ENCODE data around the gene DIP2C.
"Not testable (repeated sequence)": the region's sequence is repeated elsewhere in the genome, so short reads cannot be mapped to it uniquely, and the experiment has no call there.

The DIP2C gene

DNA sequence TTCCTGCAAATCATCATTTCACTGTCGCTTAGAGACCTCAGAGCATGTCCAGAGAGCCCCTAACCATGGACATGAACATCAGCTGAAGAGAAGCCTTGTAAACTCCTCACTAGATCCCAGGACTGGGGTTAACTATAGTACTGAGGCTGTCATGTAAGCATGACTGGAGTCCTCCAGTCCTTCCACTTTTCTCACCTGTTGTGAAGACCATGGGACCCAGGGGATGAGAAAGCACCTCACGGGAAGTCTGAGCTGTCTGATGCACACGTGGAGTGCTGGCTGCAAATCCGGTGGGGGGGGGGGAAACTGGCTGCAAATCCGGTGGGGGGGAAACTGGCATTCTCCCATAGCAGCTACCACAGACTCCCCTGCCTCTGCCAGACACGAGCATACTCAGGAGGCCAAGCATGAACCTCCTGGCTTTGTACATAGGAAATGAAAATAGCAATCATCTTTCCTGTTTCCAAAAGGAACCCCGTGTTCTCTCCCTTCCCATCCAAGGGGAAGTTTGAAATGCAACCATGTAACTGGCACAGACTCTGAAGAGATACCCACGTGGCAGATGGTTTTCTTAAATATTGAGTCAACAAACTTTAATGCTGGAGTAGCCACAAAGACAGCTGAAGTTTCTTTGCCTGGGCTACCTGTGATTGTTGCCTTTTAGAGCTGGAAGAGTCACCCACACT lies 292.8 kb downstream of the DIP2C start:
- no peak for DNase-seq

DNA sequence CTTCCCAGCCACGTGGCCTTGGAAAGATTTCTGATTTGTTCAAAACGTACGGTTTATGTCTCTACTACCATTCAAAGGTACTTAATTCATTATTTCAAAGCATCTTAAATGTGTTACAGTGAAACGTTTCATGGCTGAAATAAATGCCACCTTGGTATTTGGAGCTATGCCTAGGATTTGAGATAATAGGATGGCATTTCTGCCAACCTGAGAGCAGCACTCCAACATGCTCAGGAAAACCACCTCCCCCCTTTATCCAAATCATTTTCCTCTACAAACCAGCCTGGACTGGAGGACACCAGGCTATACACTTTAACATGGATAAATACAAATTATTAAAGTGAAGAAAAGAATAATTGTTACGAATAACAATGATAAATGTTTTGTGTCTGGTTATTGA lies 293.4 kb downstream of the DIP2C start:
- DNase-seq = no peak

DNA sequence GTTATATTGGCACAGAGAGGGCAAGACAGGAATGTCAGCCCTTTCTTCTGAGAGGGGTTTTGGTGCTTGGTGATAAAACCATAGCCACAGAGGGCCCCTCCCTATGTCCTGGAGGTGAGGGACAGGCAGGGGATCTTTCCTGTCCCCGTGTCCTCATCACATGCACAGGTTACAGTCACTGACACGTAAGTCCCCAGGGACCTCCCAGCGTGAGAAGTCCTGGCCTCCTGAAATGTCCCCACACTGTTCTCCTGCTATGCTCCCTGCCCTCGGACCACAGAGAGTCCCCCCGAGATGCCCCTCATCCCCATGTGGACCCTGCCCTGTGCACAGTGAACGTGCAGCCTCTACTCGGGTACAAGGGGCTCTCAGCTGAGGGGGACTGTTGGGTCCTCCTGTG lies 293.8 kb downstream of the DIP2C start:
- no peak for DNase-seq

DNA sequence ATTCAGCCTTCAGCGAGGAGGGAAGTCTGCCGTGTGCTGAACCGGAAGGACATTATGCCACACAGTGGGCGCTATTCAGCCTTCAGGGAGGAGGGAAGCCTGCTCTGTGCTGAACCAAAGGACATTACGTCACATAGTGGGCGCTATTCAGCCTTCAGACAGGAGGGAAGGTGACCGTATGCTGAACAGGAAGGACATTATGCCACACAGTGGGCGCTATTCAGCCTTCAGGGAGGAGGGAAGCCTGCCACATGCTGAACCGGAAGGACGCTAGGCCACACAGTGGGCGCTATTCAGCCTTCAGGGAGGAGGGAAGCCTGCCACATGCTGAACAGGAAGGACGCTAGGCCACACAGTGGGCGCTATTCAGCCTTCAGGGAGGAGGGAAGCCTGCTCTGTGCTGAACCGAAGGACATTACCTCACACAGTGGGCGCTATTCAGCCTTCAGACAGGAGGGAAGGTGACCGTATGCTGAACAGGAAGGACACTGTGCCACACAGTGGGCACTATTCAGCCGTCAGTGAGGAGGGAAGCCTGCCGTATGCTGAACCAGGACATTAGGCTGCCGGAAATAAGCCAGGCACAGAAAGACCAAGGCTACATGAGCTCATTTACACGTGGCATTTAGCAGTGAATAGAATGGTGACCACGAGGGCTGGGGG lies 294.9 kb downstream of the DIP2C start:
- DNase-seq = not testable (repeated sequence)

DNA sequence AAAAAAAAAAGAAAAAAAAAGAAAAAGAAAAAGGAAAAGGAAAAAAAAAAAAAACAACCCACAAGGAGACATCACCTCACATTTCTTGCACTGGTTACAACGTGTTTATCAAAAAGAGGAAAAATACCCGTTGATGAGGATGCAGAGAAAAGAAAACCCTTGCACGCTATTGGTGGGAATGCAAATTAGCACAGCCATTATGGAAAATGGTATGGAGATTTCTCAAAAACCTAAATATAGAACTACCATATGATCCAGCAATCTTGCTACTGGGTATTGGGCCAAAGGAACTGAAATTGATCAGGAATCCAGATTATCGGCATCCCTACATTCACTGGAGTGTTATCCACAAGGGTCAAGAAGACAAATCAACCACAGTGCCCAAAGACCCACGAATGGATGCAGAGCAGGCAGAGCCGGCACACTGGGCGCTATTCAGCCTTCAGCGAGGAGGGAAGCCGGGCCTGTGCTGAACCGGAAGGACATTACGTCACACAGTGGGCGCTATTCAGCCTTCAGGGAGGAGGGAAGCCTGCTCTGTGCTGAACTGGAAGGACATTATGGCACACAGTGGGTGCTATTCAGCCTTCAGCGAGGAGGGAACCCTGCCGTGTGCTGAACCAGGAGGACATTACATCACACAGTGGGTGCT lies 295.6 kb downstream of the DIP2C start:
- DNase-seq = no peak

DNA sequence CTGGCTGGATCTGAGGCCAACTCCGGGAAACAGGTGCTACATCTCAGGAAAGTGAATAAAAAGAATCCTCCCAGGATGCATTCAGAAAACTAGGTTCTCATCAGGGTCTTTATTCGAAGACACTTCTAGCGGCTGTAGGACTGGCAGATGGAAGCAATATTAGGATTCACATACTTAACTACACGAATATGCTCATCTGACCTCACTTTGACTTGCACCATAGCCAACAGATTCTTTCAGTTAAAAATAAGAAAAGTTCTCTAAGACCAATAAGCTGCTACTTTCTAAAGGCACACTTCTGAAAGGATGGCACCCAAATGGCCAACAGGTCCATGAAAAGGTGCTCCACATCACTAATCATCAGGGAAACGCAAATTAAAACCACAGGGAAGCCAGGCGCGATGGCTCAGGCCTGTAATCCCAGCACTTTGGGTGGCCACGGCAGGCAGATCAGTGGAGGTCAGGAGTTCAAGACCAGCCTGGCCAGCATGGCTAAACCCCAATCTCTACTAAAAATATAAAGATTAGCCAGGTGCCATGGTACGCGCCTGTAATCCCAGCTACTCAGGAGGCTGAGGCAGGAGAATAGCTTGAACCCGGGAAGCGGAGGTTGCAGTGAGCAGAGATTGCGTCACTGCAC lies 296.2 kb downstream of the DIP2C start:
- no peak for DNase-seq

DNA sequence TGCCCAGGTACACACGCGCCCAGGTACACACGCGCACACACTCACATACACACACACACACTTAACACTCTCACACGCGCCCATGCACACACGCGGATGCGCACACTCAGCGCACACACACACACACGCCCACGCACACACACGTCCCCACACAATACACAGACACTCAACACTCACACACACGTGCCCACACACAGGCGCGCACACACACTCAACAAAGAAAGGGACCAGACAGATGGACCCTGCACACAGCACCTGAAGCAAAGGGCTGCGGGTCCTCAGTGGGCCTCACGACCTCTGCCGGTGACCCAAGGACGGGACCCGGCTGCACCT lies 296.8 kb downstream of the DIP2C start:
- DNase-seq = no peak

DNA sequence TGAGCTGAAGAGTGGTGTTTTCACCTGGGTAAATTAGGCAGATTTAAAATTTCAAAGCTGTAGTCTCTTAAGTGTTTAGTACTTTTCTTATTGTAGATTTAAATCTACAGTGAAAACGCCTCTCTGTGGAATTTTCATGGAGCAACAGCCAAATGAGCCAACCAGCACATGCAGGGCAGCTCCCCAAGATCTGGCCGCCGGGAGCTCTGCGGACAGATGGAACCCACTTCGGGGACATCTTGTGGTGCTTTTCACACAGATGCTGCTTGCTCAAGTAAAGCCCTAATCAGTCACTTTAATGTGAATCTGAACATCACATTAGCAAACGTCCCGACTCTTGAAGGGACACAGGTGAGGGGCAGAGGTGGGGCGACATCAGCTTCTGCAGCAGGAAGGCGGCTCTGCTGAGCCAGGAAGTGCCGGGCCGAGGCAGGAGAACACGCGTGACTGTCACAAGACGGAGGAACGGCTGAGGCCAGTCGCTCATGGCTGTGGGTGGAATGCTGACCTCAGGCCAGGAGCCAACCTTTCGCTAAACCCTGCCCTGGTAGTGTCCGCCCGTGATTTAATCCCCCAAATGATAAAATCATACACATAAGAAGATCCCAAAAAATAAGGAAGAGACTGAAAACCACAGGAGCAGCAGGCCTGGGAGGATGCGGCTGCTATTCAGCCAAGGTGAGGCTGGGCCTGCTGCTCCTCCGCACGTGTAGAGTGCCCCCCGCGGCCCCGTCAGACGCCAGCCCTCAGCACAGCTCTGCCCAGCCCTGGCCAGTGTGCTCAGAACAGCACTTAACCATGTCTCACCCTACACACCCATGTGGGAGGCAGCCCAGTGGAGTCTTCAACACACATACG lies 297.4 kb downstream of the DIP2C start:
- peak in 1 of 2 experiments; percentile 42 for DNase-seq

DNA sequence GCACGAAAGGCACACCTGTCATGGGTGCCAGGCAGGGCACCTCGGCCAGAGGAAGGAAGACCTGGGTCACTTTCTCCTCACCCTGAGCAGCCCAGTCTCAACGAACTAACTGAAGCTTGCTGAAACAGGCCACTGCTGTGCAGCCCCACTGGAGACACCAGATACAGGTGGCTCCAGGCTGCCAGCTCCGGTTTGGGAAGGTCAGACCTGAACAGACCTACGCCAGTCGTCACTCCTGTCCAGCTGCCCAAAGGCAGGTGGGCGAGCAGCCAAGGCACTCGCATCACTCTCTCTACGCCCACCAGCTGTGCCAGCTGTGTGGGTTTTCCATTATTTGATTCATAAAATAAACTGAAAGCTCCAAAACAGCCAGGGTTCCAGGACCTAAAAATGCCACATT lies 298.2 kb downstream of the DIP2C start:
- DNase-seq = peak in 1 of 2 experiments; percentile 14

DNA sequence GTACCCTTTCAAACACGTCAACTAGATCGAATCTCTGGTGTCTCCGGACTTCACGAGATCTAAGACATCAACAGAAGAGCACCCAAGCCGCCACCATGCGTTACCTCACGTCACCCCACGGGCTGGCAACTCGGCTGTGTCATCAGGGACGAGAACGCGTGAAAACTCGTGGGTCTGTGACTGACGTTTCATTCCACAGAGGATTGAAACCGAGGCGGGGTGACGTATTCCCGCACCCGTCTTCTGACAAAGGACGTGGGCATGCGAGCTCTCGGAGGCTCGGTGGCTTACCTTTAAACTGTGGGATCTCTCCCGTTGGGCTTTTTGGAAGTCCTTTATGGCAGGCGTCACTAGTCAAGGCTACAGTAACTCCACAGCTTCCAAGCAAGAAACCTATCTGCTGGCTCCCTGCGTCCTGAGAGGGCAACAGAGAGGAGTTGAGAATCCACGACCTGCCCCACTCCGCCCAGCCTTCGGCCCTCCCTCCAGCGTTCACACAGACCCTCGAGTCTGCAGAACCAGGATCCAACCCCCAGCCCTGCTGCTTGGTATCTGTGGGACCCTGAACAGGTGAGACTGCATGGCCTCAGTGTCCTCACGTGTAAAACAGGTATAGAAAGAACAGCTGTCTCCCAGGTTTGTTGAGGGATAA lies 298.9 kb downstream of the DIP2C start:
- no peak for DNase-seq

DNA sequence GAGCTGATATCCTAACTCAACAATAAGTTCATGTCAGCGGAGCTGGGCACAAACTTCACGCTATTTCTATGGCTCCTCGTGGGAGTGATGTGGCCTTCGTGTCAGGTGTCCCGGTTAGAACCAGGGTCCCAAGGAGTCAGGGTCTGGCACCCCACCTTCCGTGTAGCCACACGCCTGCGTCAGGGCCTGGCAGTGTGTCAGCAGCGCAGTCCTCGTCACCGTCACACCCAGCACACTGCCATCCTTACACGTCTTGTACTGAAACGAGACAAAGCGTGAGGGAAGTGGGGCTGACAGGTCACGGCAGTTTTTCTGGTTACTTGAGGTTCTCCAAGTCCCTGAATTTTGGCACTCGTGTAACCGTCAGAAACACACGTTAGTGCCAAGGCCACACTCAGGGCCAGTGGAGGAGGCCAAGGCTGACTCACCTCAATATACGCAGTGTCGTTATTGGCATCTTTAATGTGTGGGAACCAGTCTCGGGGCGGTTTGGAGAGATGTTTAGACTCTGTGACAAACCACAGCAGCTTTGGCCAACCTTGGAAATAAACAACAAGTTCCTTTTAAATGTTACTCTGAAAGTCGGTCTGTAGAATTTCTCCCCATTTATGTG lies 299.5 kb downstream of the DIP2C start:
- DNase-seq = no peak

DNA sequence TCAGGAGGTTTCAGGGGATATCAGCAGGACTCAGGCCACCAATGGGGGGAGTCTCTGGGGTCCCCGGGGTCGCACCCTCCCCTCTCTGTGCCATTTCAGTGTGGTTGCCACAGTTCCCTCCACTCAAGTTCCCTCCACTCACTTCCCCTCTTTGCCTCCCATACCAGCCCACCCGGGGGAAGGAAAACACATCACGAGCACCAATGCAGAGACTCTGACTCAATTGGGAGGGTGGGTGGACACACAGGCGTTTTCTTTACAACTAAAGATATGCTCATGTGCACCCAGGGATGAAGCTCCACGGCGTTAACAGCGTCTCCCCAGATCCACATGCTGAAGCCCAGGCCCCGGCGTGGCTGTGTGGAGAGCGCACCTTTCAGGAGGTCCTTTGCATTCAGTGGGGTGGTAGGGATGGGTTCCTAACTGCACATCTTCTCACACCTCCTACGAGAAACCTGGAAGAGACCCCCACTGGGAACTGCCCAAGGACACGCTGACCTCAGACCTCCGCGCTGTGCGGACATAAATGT lies 300.1 kb downstream of the DIP2C start:
- no peak for DNase-seq

DNA sequence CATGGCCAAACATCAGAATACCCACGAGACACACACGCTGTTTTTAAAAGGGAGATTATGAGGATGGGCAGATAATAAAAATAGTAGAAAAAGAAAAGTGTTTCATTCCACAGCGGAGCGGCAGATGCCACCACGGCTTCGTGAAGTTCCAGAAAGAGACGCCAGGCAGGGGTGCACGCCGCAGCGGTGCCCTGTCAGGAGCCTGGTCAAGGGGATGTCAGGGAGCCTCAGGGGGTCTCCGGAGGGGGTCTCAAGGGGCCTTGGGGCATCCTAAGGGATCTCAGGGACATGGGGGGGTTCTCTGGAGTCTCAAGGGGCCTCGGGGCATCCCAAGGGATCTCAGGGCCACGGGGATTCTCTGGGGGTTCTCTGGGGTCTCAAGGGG lies 300.8 kb downstream of the DIP2C start:
- no peak for DNase-seq

DNA sequence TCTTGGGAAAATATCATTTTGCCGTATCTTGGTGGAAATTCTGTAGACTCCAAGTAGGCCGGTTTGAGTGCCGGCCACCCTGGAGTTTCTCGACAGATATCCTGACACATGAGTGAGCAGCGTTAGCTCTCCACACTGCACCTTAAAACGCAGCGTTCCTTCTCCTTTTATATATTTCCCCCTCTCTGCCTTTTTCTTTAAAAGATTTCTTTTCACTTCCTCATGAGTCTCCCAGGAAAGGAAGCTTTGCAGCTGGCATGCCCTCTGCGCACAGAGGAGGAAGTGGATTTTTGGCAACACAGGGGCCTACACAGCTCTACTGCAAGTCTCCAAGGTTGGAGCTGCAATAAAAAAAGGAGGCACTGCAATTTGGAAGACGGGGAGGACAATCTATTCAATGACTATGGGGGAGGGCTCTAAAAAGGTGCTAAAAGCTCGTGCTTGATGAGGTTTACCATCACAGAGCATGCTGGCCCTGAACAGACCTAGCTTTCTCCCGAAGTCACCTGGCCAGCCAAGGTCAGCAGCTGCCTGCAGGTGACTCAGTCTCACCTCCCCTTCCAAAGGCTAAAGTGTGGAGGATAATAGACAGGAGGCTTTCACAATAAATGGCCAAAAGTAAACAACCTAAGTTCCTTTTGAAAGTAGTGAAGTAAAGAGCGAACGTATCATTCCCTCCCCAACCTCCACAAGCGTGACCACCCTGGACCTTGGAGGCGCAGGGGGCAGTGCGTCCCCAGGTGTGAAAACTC lies 301.4 kb downstream of the DIP2C start:
- DNase-seq = no peak

DNA sequence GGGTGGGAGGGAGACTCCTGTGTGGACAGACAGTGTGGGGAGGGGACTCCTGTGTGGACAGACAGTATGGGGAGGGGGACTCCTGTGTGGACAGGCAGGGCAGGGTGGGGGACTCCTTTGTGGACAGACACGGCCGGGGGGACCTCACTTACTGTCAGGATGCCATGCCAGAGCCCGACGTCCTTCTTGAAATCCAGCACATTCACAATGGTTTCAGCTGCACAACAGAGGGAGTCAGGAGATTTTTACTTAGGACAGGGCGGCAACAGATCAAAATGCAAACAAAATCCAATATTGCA lies 301.9 kb downstream of the DIP2C start:
- DNase-seq = no peak

DNA sequence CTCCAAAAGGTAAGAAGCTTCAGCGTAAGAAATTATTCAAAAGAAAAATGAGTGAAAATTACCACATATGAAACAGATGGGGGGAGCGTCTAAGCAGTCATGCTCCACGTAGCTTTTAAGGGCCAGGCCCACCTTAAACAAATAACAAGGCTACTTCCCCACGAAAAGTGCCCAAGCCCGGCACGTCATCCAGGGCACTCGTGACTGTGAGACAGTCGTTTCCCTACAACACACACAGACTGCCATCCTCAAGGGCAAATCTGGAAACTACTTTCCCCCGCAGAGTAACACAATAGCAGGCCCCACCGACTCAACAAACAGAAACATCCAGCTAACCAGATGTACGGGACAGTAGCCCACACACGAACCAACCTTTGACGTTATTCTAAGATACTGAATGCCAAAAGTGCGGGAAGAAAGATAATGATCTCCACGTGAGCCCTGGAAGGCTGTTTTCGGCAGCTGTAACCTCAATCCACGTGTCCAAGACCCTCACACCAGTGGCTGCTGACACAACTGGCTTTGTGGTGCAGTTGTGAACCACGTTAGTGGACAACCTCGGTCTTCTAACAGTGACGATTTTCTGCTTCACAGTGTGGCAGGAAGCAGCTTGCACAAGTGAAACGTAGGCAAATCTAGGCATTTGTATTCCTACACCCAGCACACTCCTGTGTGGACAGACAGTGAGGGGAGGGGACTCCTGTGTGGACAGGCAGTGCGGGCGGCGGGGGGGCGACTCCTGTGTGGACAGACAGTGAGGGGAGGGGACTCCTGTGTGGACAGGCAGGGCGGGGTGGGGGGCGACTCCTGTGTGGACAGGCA lies 302.5 kb downstream of the DIP2C start:
- DNase-seq = no peak

DNA sequence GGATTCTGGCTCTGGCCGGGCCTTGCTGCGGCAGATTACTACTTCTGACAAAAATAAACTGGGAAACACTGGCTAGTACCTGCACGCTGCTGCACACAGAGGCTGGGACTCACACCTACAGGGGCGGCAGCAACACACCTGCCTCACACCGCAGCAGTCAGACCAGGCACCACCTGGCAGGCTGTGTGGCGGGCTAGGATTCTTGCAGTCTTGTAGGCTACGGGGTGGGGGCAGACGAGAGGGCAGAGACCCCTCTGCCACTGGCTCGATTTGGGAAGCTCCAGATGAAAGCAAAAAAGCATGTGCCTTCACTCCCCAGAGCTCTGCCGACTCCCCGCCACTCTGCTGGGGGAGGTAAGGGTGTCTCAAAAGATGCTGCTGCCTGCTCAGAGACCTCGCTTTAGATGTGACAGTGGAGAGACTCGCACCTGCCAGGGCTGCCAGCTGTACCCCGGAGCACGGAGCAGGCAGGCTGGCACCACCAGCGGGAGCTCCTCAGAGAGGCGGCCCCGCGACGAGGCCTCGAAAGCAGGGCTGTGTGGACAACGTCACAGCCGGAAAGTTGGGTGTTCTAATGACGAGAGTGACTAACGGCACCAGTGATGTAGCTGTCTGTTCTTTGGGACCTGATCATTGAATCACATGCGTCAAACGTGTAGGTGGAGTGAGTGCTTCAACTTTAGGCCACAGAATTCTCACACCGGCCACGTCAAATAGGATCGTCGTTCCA lies 303.7 kb downstream of the DIP2C start:
- no peak for DNase-seq

DNA sequence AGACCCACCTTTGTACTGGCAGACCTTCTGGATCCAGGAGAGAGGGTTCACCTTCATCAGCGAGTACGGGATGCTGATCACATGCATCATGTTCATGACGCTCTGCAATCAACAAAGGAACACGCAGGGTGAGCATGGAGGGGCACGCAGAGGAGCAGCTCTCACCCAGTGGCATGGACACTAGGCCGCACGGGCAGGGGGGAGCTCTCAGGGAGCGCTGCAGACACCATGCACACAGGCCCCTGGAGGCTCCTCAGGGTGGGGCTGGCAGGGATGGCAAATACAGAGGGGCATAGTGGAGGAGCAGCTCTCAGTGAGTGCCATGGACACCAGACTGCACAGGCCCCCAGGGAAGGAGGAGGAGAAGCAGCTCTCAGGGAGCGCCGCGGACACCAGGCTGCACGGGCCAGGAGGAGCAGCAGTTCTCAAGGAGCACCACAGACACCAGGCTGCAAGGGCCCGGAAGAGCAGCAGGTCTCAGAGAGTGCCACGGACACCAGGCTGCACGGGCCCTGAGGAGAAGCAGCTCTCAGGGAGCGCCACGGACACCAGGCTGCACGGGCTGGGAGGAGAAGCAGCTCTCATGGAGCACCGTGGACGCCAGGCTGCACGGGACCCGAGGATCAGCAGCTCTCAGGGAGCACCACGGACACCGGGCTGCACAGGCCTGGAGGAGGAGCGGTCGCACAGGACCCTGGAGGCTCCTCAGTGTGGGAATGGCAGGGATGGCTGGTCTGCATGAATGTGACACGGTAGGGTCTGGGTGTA lies 304.7 kb downstream of the DIP2C start:
- no peak for DNase-seq

DNA sequence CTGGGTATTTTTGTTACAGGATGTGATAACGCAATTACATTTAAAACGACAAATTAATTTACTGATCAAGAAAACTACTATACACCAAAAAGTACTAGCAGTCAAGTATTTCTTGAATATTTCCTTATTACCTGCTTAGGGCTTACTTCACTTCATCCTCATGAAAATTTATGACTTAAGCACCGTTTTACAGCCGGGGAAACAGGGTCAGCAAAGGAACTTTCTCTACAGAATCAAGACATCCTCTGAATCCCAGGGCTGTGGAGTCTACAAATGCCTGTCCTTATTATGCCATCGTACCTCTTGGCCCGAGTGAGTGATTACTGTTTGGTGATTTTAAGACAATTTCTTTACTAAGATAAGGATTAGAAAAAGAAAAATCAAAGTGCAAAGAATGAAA lies 305.9 kb downstream of the DIP2C start:
- DNase-seq = no peak
